SK-N-MC (cell line): ENCODE measurements around the gene LDB1.

Source experiments
- EZH2 ChIP-seq: fragments of 200-600 bp; sonication (generic); IDR thresholded peaks from one replicate; pipeline ENCODE4 v1.6.1; 2017; ENCODE audit warnings: antibody characterized with exemption
- FOXP2 ChIP-seq: optimal IDR thresholded peaks from 2 replicates; pipeline ENCODE3; 2011; ENCODE audit warnings: mild to moderate bottlenecking, moderate library complexity; ENCODE audit not compliant: insufficient read depth; ENCODE audit errors: extremely low read length, control extremely low read depth
- POLR2AphosphoS5 ChIP-seq: IDR thresholded peaks from 2 replicates; pipeline ENCODE4 v1.6.1; 2012; ENCODE audit warnings: mild to moderate bottlenecking, low read depth, low read length, borderline replicate concordance

DNA sequence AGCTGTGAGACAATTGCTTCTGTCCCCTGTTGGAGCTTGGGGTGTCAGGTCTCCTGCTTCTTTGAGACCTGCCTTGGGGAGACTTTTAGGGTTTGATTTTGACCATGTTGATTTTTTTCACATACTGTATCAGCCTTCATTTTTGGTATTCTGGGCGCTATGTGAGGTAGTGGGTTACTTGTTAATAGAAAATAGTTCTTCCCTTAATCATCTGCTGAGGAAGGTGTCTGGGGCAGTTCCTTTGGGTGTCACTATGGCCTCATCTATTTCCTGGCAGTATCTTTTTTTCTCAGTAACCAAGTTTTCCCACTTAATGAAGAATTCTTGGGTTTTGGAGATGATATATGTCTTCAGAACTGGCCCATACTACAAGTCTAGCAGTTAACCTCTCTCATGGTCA is 27.4 kb upstream of the LDB1 start:
- TF ChIP-seq POLR2AphosphoS5 (no peak), EZH2 (no peak), FOXP2 (no peak)
